GM12891 (cell line): ENCODE data around the gene MARCKS.

Experiments
- POLR2A ChIP-seq: IDR thresholded peaks from 2 replicates; pipeline ENCODE4 v1.6.1; 2011; ENCODE audit warnings: low read depth, low read length, control low read depth
- POLR2AphosphoS5 ChIP-seq: IDR thresholded peaks from 2 replicates; pipeline ENCODE4 v1.6.1; 2011; ENCODE audit warnings: low read depth, low read length, control low read depth

GRCh38 chr6:113858480-113859348, 1.6 kb downstream of the MARCKS start:
- TF ChIP-seq POLR2AphosphoS5 (peak; percentile 96), POLR2A (peak; percentile 97)
